Activated CD4-positive, alpha-beta T cell treated with anti-CD3 and anti-CD28 coated beads, Interleukin-2, amount 50 U/mL, for 16 hours (primary cell): ENCODE results near the gene PCDHGB7.
A peak's percentile ranks its signal among the peaks of the same experiment; 100 is the strongest.
"Not testable (repeated sequence)": the region's sequence is repeated elsewhere in the genome, so short reads cannot be mapped to it uniquely, and the experiment has no call there.

Source experiments
- DNase-seq: peaks from one replicate; pipeline ENCODE4 v3.0.0-alpha.2; 2020

Gene PCDHGB7

GRCh38 chr5:141430332-141431113 is 13.0 kb downstream of the PCDHGB7 start, which contains the start of gene PCDHGA12:
PCDHGA12 (plus strand) TSS chr5:141430507; CDS start chr5:141430760, 253 bp downstream.
- peak; percentile 37 for DNase-seq

GRCh38 chr5:141431286-141431685 is 13.8 kb downstream of the PCDHGB7 start:
- DNase-seq, result no peak

- DNase-seq, result not testable (repeated sequence)
These were observed 14.8 kb downstream of the PCDHGB7 start for GRCh38 chr5:141432308-141432707.

- not testable (repeated sequence) for DNase-seq
These were observed 15.2 kb downstream of the PCDHGB7 start for GRCh38 chr5:141432726-141433125.

GRCh38 chr5:141434006-141434405 is 16.5 kb downstream of the PCDHGB7 start:
- DNase-seq, result no peak

- DNase-seq, result no peak
These were observed 19.7 kb downstream of the PCDHGB7 start for GRCh38 chr5:141437221-141437620.

- DNase-seq, result no peak
These were observed 22.1 kb downstream of the PCDHGB7 start for GRCh38 chr5:141439411-141440141.

GRCh38 chr5:141440341-141440740 is 22.9 kb downstream of the PCDHGB7 start:
- DNase-seq, result no peak

GRCh38 chr5:141441571-141442170 is 24.2 kb downstream of the PCDHGB7 start:
- DNase-seq, result no peak

- no peak for DNase-seq
These were observed 47.9 kb downstream of the PCDHGB7 start for GRCh38 chr5:141465351-141465750.
